Measurements from ENCODE around the gene TRPV3.
"Not testable (repeated sequence)": the region's sequence is repeated elsewhere in the genome, so short reads cannot be mapped to it uniquely, and the experiment has no call there.

TRPV3 gene

DNA sequence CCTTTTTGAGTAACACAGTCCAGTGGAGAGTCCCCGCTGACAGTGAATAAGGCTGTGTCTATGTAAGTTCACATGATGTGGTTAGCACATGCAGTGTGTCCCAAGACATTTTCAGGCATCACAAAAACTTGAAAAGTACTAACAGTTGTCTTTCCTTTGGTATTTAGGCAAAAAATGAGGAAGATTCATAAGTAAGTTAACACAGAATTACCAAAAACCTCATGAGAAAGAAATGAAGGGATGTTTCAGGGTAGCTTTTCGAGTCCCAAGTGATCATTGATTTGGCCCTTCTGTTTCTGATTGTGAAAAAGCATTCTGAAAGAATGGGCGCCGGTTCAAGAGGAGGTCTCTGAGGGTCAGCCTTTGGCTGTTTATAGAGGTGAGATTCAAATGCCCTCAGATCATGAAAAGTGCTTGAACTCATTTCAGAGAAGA, 82.3 kb downstream of the TRPV3 start:
- ChIA-PET POLR2A (no interaction called here), CTCF (no interaction called here)
- Histone ChIP-seq H3K4me3 (ENCODE audit: control insufficient read depth in 1 of 7, extremely low read depth in 1 of 7, insufficient read depth in 4 of 7, low read depth in 2 of 7, low read length in 6 of 7) (no peak overlapping the region), H3K4me1 (ENCODE audit: control extremely low read depth in 1 of 4, control insufficient read depth in 4 of 4, insufficient read depth in 4 of 4, low read length in 3 of 4) (peaks cover 0 to 2% (median 0%) of the 10 kb centered on the region in 4 experiments), H3K27ac (ENCODE audit: insufficient read depth in 1 of 2, low read depth in 1 of 2, low read length in 2 of 2, poor library complexity in 1 of 2, severe bottlenecking in 2 of 2) (no peak overlapping the region), H3K9me3 (ENCODE audit: control extremely low read depth in 1 of 5, control insufficient read depth in 4 of 5, insufficient read depth in 2 of 5, low read depth in 1 of 5, low read length in 4 of 5) (peaks cover 0 to 5% (median 0%) of the 10 kb centered on the region in 5 experiments), H3K27me3 (replicated peaks in 2 of 5; ENCODE audit: control insufficient read depth in 4 of 5, insufficient read depth in 5 of 5, low read length in 4 of 5) (peaks cover 0 to 2% (median 0%) of the 10 kb centered on the region in 5 experiments), H3K36me3 (ENCODE audit: control insufficient read depth in 4 of 4, insufficient read depth in 4 of 4, low read length in 3 of 4) (no peaks in the 10 kb centered on the region)
- no peak for DNase-seq
- WGBS (ENCODE audit: insufficient coverage) = 100% methylated on average over 3 of the region's 4 CpGs

DNA sequence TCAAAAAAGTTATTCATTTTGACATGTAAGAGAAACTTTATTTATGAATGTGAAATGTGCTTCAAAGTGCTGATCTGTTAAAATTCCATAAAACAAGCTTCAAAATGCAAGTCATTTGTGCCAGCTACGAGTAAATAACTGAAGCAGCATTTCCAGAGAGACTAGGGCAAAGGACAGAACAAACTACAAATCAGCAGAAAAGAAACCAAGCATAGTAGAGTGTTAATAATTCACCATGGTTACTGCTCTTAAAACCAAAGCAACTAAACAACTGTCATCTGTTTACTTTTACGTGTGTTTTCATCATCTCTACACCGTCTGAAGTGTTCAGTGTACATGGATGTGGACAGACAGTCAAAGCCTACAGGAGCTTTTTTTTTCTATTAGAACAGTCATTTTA, 83.4 kb downstream of the TRPV3 start:
- peaks cover 0 to 5% (median 0%) of the 10 kb centered on the region in 5 experiments for H3K9me3 ChIP-seq (ENCODE audit: control extremely low read depth in 1 of 5, control insufficient read depth in 4 of 5, insufficient read depth in 2 of 5, low read depth in 1 of 5, low read length in 4 of 5)
- H3K4me3 ChIP-seq (ENCODE audit: control insufficient read depth in 1 of 7, extremely low read depth in 1 of 7, insufficient read depth in 4 of 7, low read depth in 2 of 7, low read length in 6 of 7) = no peak overlapping the region
- ChIA-PET POLR2A (no interaction called here), CTCF (no interaction called here)
- peaks cover 0 to 2% (median 0%) of the 10 kb centered on the region in 5 experiments for H3K27me3 ChIP-seq (replicated peaks in 2 of 5; ENCODE audit: control insufficient read depth in 4 of 5, insufficient read depth in 5 of 5, low read length in 4 of 5)
- no peak overlapping the region for H3K27ac ChIP-seq (ENCODE audit: insufficient read depth in 1 of 2, low read depth in 1 of 2, low read length in 2 of 2, poor library complexity in 1 of 2, severe bottlenecking in 2 of 2)
- DNase-seq = peak; percentile 2 to 56 (median 18)
- H3K4me1 ChIP-seq (ENCODE audit: control extremely low read depth in 1 of 4, control insufficient read depth in 4 of 4, insufficient read depth in 4 of 4, low read length in 3 of 4) = peaks cover 0 to 2% (median 0%) of the 10 kb centered on the region in 4 experiments
- WGBS (ENCODE audit: insufficient coverage) = 29% methylated on average over 1 of the region's 3 CpGs
- H3K36me3 ChIP-seq (ENCODE audit: control insufficient read depth in 4 of 4, insufficient read depth in 4 of 4, low read length in 3 of 4) = no peaks in the 10 kb centered on the region

DNA sequence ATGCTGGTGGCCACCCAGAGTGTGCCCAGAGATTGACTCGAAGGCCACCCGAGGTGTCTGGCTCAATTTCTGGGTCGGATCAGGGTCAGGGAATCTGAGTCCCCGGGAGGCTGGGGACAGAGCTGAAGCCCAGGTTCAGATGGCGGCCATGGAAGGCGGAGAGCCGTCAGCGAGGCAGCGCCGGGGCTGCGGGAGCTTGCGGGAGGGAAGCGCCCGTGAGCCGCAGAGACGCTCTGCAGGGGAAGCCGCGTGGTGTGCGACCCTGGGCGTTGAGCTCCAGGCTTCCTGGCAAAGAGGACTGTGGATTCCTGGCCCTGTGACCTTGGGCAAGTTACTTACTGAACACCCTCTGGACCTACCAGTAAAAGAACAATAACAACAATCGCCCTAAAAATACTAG, 85.5 kb downstream of the TRPV3 start:
- Histone ChIP-seq H3K4me1 (ENCODE audit: control extremely low read depth in 1 of 4, control insufficient read depth in 4 of 4, insufficient read depth in 4 of 4, low read length in 3 of 4) (peaks cover 0 to 2% (median 0%) of the 10 kb centered on the region in 4 experiments), H3K9me3 (ENCODE audit: control extremely low read depth in 1 of 5, control insufficient read depth in 4 of 5, insufficient read depth in 2 of 5, low read depth in 1 of 5, low read length in 4 of 5) (peaks cover 0 to 5% (median 0%) of the 10 kb centered on the region in 5 experiments), H3K27ac (ENCODE audit: insufficient read depth in 1 of 2, low read depth in 1 of 2, low read length in 2 of 2, poor library complexity in 1 of 2, severe bottlenecking in 2 of 2) (no peak overlapping the region), H3K27me3 (replicated peaks in 2 of 5; ENCODE audit: control insufficient read depth in 4 of 5, insufficient read depth in 5 of 5, low read length in 4 of 5) (peaks cover 0 to 2% (median 0%) of the 10 kb centered on the region in 5 experiments), H3K4me3 (ENCODE audit: control insufficient read depth in 1 of 7, extremely low read depth in 1 of 7, insufficient read depth in 4 of 7, low read depth in 2 of 7, low read length in 6 of 7) (no peak overlapping the region), H3K36me3 (ENCODE audit: control insufficient read depth in 4 of 4, insufficient read depth in 4 of 4, low read length in 3 of 4) (no peaks in the 10 kb centered on the region)
- ChIA-PET CTCF (no interaction called here), POLR2A (no interaction called here)
- over 99% methylated on average over 17 of the region's 21 CpGs for WGBS (ENCODE audit: insufficient coverage)
- DNase-seq = no peak

DNA sequence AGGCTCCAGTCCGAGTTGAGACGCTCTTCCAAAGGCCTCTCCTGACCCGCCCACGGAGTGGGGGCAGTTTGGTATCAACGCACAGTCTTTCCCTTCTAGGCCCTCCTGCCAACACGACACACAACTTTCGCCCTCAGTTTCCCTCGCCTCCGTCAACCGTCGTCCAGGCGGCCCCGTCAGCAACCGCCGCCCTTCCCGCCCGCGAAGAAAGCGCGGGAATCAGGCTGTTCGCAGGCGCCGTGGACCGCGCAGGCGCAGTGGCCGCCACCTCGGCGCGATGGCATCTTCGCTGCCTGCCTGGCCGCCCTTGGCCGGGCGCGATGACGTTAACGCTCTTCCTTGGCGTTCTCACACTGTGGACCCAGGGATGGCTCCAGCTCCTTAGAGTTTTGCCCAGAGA, 86.0 kb downstream of the TRPV3 start, which contains the start of gene SPATA22:
Gene SPATA22 (minus strand): TSS at position 221 of the 400 bp plus-strand sequence. CDS start 2,494 bp downstream, outside the sequence.
- no peak within 1 kb of the TSS for H3K4me3 ChIP-seq (ENCODE audit: control insufficient read depth in 1 of 7, extremely low read depth in 1 of 7, insufficient read depth in 4 of 7, low read depth in 2 of 7, low read length in 6 of 7)
- POLR2A ChIA-PET = no interaction called here
- no peak within 1 kb of the TSS for H3K27ac ChIP-seq (ENCODE audit: insufficient read depth in 1 of 2, low read depth in 1 of 2, low read length in 2 of 2, poor library complexity in 1 of 2, severe bottlenecking in 2 of 2)
- WGBS (ENCODE audit: insufficient coverage) = 93% methylated on average over 36 of the region's 38 CpGs
- no peaks in the 10 kb centered on the region for H3K36me3 ChIP-seq (ENCODE audit: control insufficient read depth in 4 of 4, insufficient read depth in 4 of 4, low read length in 3 of 4)
- peaks cover 0 to 5% (median 0%) of the 10 kb centered on the region in 5 experiments for H3K9me3 ChIP-seq (ENCODE audit: control extremely low read depth in 1 of 5, control insufficient read depth in 4 of 5, insufficient read depth in 2 of 5, low read depth in 1 of 5, low read length in 4 of 5)
- CTCF ChIA-PET = no interaction called here
- peaks cover 0 to 2% (median 0%) of the 10 kb centered on the region in 5 experiments for H3K27me3 ChIP-seq (replicated peaks in 2 of 5; ENCODE audit: control insufficient read depth in 4 of 5, insufficient read depth in 5 of 5, low read length in 4 of 5)
- no peak for DNase-seq
- peaks cover 0 to 2% (median 0%) of the 10 kb centered on the region in 4 experiments for H3K4me1 ChIP-seq (ENCODE audit: control extremely low read depth in 1 of 4, control insufficient read depth in 4 of 4, insufficient read depth in 4 of 4, low read length in 3 of 4)

DNA sequence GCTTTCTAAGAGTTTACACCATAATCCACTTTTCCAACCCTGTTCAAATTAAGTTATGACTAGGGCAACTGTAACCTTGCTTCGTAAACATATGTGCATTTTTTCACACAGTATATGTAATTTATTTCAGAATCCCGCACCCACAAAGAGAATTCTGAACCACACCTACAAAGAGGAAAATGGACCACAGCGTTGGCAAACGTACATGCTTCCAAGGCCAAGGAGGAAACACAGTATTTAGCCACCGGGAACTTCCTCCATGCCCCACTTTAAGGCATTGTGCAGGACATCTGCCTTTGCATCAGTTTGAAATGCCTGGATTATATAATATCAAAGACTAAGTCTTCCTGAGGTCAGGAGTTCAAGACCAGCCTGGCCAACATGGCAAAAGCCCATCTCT, 88.1 kb downstream of the TRPV3 start:
- no peak overlapping the region for H3K27ac ChIP-seq (ENCODE audit: insufficient read depth in 1 of 2, low read depth in 1 of 2, low read length in 2 of 2, poor library complexity in 1 of 2, severe bottlenecking in 2 of 2)
- CTCF ChIA-PET = no interaction called here

DNA sequence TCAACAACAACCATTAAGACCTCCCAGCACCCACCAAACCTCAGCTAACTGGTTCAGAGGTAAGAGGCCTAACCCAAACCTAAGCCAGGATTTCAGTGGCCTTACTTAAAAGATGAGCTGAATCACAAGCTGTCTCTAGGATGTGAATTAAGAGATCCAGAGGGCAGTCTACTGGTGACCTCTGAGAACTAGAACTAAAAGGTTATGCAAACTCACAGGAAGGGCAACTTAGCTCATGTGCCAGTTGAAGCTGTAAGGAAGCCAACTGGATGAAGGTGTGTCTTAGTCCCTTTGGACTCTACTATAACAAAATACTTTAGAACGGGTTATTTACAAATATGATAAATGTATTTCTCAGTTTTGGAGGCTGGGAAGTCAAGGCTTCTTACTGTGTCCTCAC, 91.3 kb downstream of the TRPV3 start:
- H3K9me3 ChIP-seq (ENCODE audit: control extremely low read depth in 1 of 5, control insufficient read depth in 4 of 5, insufficient read depth in 2 of 5, low read depth in 1 of 5, low read length in 4 of 5); H3K36me3 ChIP-seq (ENCODE audit: control insufficient read depth in 4 of 4, insufficient read depth in 4 of 4, low read length in 3 of 4); H3K4me1 ChIP-seq (ENCODE audit: control extremely low read depth in 1 of 4, control insufficient read depth in 4 of 4, insufficient read depth in 4 of 4, low read length in 3 of 4); H3K4me3 ChIP-seq (ENCODE audit: control insufficient read depth in 1 of 7, extremely low read depth in 1 of 7, insufficient read depth in 4 of 7, low read depth in 2 of 7, low read length in 6 of 7); H3K27me3 ChIP-seq (replicated peaks in 2 of 5; ENCODE audit: control insufficient read depth in 4 of 5, insufficient read depth in 5 of 5, low read length in 4 of 5); DNase-seq; H3K27ac ChIP-seq (ENCODE audit: insufficient read depth in 1 of 2, low read depth in 1 of 2, low read length in 2 of 2, poor library complexity in 1 of 2, severe bottlenecking in 2 of 2); POLR2A ChIA-PET: not testable (repeated sequence)
- WGBS (ENCODE audit: insufficient coverage) = no CpG with 5 or more reads among the region's 1 CpG
- CTCF ChIA-PET = interaction anchor here (0.6 to 1.4 kb wide), 3 partner anchors 16 to 418 kb away, joined by 3 to 4 read pairs (median 3); no protein-coding TSS in a partner anchor

More for the DNA sequence above, 88.1 kb downstream of the TRPV3 start:
- H3K36me3 ChIP-seq (ENCODE audit: control insufficient read depth in 4 of 4, insufficient read depth in 4 of 4, low read length in 3 of 4) = no peaks in the 10 kb centered on the region
- peaks cover 0 to 2% (median 0%) of the 10 kb centered on the region in 5 experiments for H3K27me3 ChIP-seq (replicated peaks in 2 of 5; ENCODE audit: control insufficient read depth in 4 of 5, insufficient read depth in 5 of 5, low read length in 4 of 5)
- WGBS (ENCODE audit: insufficient coverage) = 94% methylated on average over 5 of the region's 5 CpGs
- no peak overlapping the region for H3K4me3 ChIP-seq (ENCODE audit: control insufficient read depth in 1 of 7, extremely low read depth in 1 of 7, insufficient read depth in 4 of 7, low read depth in 2 of 7, low read length in 6 of 7)
- no peaks in the 10 kb centered on the region for H3K4me1 ChIP-seq (ENCODE audit: control extremely low read depth in 1 of 4, control insufficient read depth in 4 of 4, insufficient read depth in 4 of 4, low read length in 3 of 4)
- DNase-seq = no peak
- POLR2A ChIA-PET = no interaction called here
- H3K9me3 ChIP-seq (ENCODE audit: control extremely low read depth in 1 of 5, control insufficient read depth in 4 of 5, insufficient read depth in 2 of 5, low read depth in 1 of 5, low read length in 4 of 5) = peaks cover 0 to 5% (median 0%) of the 10 kb centered on the region in 5 experiments
